ENCODE data around the gene EIF1.
A peak's percentile ranks its signal among the peaks of the same experiment; 100 is the strongest.

The EIF1 gene

GRCh38 chr17:41687828-41688640 lies 651 bp upstream of the EIF1 start:
- Histone ChIP-seq H3K36me3 (replicated peaks in 1 of 2; ENCODE audit: control insufficient read depth in 2 of 2, insufficient read depth in 2 of 2, low read length in 2 of 2) (peaks cover 27 to 37% of the 10 kb centered on the region in 2 donors), H3K23ac (ENCODE audit: low read depth, low read length, poor library complexity) (no peak overlapping the region), H3K18ac (ENCODE audit: low read length) (no peak overlapping the region), H2BK15ac (ENCODE audit: low read length) (no peak overlapping the region), H3K4me3 (ENCODE audit: low read length in 2 of 2) (peak overlapping the region; percentile 83 to 85), H2BK120ac (ENCODE audit: low read depth, low read length) (no peak overlapping the region), H4K8ac (ENCODE audit: low read depth, low read length) (no peak overlapping the region), H2BK5ac (ENCODE audit: low read length) (no peak overlapping the region), H3K4me2 (ENCODE audit: insufficient read depth, low read length, poor library complexity, severe bottlenecking) (peak overlapping the region; percentile 54), H4K91ac (ENCODE audit: low read depth, low read length, poor library complexity) (no peak overlapping the region), H3K4me1 (ENCODE audit: control insufficient read depth in 2 of 2, insufficient read depth in 1 of 2, low read depth in 1 of 2, low read length in 2 of 2) (peaks cover 13 to 15% of the 10 kb centered on the region in 2 donors), H2AFZ (ENCODE audit: low read length) (peak overlapping the region; percentile 85), H2BK12ac (ENCODE audit: low read length) (no peak overlapping the region), H3K27me3 (ENCODE audit: control insufficient read depth in 3 of 3, insufficient read depth in 3 of 3, low read depth in 1 of 3, low read length in 3 of 3) (no peaks in the 10 kb centered on the region), H2AK5ac (ENCODE audit: low read depth, low read length) (no peak overlapping the region), H3K27ac (replicated peaks; ENCODE audit: low read length) (peak overlapping the region; percentile 71), H3K9me3 (replicated peaks in 1 of 2; ENCODE audit: control insufficient read depth in 2 of 2, insufficient read depth in 1 of 2, low read depth in 1 of 2, low read length in 2 of 2) (no peaks in the 10 kb centered on the region), H3K9ac (ENCODE audit: low read depth, low read length, poor library complexity) (no peak overlapping the region), H3K79me1 (ENCODE audit: low read depth, low read length) (peaks cover 7% of the 10 kb centered on the region), H3K4ac (ENCODE audit: low read length) (no peak overlapping the region), H3K14ac (ENCODE audit: low read length) (no peak overlapping the region)
- no CpG with 5 or more reads among the region's 23 CpGs for WGBS, 2 donors (ENCODE audit: extremely low coverage in 2 of 2, insufficient read length in 2 of 2, insufficient replicate concordance in 1 of 2)
- DNase-seq (ENCODE audit: low spot score): no peak

- Histone ChIP-seq H2BK5ac (ENCODE audit: low read length) (no peak overlapping the region), H2AK5ac (ENCODE audit: low read depth, low read length) (no peak overlapping the region), H3K9ac (ENCODE audit: low read depth, low read length, poor library complexity) (peak overlapping the region; percentile 92), H4K91ac (ENCODE audit: low read depth, low read length, poor library complexity) (no peak overlapping the region), H3K27ac (replicated peaks; ENCODE audit: low read length) (peak overlapping the region; percentile 67), H2BK12ac (ENCODE audit: low read length) (no peak overlapping the region), H3K4me2 (ENCODE audit: insufficient read depth, low read length, poor library complexity, severe bottlenecking) (peak overlapping the region; percentile 54), H3K4me3 (ENCODE audit: low read length in 2 of 2) (peak overlapping the region; percentile 85 to 98), H3K36me3 (replicated peaks in 1 of 2; ENCODE audit: control insufficient read depth in 2 of 2, insufficient read depth in 2 of 2, low read length in 2 of 2) (peaks cover 30 to 51% of the 10 kb centered on the region in 2 donors), H3K27me3 (ENCODE audit: control insufficient read depth in 3 of 3, insufficient read depth in 3 of 3, low read depth in 1 of 3, low read length in 3 of 3) (no peaks in the 10 kb centered on the region), H3K23ac (ENCODE audit: low read depth, low read length, poor library complexity) (peak overlapping the region; percentile 96), H2BK15ac (ENCODE audit: low read length) (no peak overlapping the region), H2BK120ac (ENCODE audit: low read depth, low read length) (no peak overlapping the region), H3K14ac (ENCODE audit: low read length) (no peak overlapping the region), H3K4me1 (ENCODE audit: control insufficient read depth in 2 of 2, insufficient read depth in 1 of 2, low read depth in 1 of 2, low read length in 2 of 2) (peaks cover 3 to 5% of the 10 kb centered on the region in 2 donors), H3K79me1 (ENCODE audit: low read depth, low read length) (peaks cover 7% of the 10 kb centered on the region), H4K8ac (ENCODE audit: low read depth, low read length) (no peak overlapping the region), H3K18ac (ENCODE audit: low read length) (peak overlapping the region; percentile 63), H3K9me3 (replicated peaks in 1 of 2; ENCODE audit: control insufficient read depth in 2 of 2, insufficient read depth in 1 of 2, low read depth in 1 of 2, low read length in 2 of 2) (no peaks in the 10 kb centered on the region), H3K4ac (ENCODE audit: low read length) (no peak overlapping the region), H2AFZ (ENCODE audit: low read length) (no peak overlapping the region)
- no CpG with 5 or more reads among the region's 27 CpGs for WGBS, 2 donors (ENCODE audit: extremely low coverage in 2 of 2, insufficient read length in 2 of 2, insufficient replicate concordance in 1 of 2)
- DNase-seq (ENCODE audit: low spot score): peak; percentile 68
These were observed 1.0 kb downstream of the EIF1 start for GRCh38 chr17:41689497-41690299.

DNA sequence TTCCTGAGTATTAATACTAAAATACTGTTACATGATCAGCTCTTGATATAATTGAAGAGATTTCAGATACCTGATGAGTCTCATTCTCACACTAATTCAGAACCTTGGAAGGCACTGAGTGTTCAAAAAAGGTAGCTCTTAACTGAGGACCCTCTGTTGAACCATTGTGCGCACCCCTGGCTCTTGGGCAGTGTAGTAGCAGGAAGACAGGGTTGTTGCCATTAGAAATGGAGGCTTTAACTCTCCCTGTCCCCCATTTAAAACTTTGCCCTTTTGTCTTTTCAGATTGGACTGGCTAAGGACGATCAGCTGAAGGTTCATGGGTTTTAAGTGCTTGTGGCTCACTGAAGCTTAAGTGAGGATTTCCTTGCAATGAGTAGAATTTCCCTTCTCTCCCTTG lies 1.8 kb downstream of the EIF1 start:
- Histone ChIP-seq H3K27ac (replicated peaks; ENCODE audit: low read length) (no peak overlapping the region), H4K91ac (ENCODE audit: low read depth, low read length, poor library complexity) (no peak overlapping the region), H3K4ac (ENCODE audit: low read length) (no peak overlapping the region), H3K4me2 (ENCODE audit: insufficient read depth, low read length, poor library complexity, severe bottlenecking) (no peak overlapping the region), H2BK12ac (ENCODE audit: low read length) (no peak overlapping the region), H3K14ac (ENCODE audit: low read length) (no peak overlapping the region), H3K27me3 (ENCODE audit: control insufficient read depth in 3 of 3, insufficient read depth in 3 of 3, low read depth in 1 of 3, low read length in 3 of 3) (no peaks in the 10 kb centered on the region), H3K4me3 (ENCODE audit: low read length in 2 of 2) (peak overlapping the region in 1 of 2 donors; percentile 85), H4K8ac (ENCODE audit: low read depth, low read length) (no peak overlapping the region), H2BK5ac (ENCODE audit: low read length) (no peak overlapping the region), H3K9me3 (replicated peaks in 1 of 2; ENCODE audit: control insufficient read depth in 2 of 2, insufficient read depth in 1 of 2, low read depth in 1 of 2, low read length in 2 of 2) (no peaks in the 10 kb centered on the region), H3K23ac (ENCODE audit: low read depth, low read length, poor library complexity) (no peak overlapping the region), H3K36me3 (replicated peaks in 1 of 2; ENCODE audit: control insufficient read depth in 2 of 2, insufficient read depth in 2 of 2, low read length in 2 of 2) (peaks cover 34 to 58% of the 10 kb centered on the region in 2 donors), H3K79me1 (ENCODE audit: low read depth, low read length) (peaks cover 7% of the 10 kb centered on the region), H3K18ac (ENCODE audit: low read length) (no peak overlapping the region), H2BK15ac (ENCODE audit: low read length) (no peak overlapping the region), H3K4me1 (ENCODE audit: control insufficient read depth in 2 of 2, insufficient read depth in 1 of 2, low read depth in 1 of 2, low read length in 2 of 2) (peaks cover 3 to 5% of the 10 kb centered on the region in 2 donors), H2AK5ac (ENCODE audit: low read depth, low read length) (no peak overlapping the region), H2BK120ac (ENCODE audit: low read depth, low read length) (no peak overlapping the region), H2AFZ (ENCODE audit: low read length) (no peak overlapping the region), H3K9ac (ENCODE audit: low read depth, low read length, poor library complexity) (no peak overlapping the region)
- no peak for DNase-seq (ENCODE audit: low spot score)
- no CpG with 5 or more reads among the region's 2 CpGs for WGBS, 2 donors (ENCODE audit: extremely low coverage in 2 of 2, insufficient read length in 2 of 2, insufficient replicate concordance in 1 of 2)
